CD4-positive, alpha-beta T cell treated with Interleukin-4 for 4 hours (primary cell): ENCODE results near the gene ZNF101.
A peak's percentile ranks its signal among the peaks of the same experiment; 100 is the strongest.

ENCODE experiments used
- DNase-seq: peaks from one replicate; pipeline ENCODE4 v3.0.0-alpha.2; 2020

The ZNF101 gene

DNA sequence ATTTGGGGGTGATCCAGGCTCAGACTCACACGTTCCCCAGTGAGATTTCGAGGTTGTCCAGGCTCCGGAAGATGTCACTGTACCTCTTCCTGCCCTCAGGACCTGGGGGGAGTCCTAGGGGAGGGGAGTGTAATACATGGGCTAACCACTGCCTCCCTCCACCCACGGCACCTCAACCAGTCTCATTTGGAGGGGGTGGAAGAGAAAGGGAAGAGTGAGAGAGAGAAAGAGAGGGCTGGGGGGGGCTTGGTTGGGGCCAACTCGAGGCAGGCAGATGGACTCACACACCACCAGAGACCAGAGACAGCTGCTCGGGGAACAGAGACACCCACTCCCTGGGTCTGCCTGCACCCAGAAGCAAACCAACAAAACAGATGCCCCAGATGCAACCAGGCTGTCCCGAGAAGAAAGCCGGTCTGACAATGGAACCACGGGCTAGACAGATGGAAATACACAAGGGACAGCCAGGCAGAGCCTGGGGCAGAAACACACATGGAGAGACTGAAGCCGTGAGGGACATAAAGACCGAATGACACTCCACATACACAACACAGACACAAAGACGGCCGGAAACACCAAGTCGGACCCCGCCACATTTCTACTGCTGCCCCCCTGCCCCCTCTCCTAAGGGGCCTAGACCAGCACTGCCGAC lies 26.0 kb upstream of the ZNF101 start:
- DNase-seq: peak; percentile 48

DNA sequence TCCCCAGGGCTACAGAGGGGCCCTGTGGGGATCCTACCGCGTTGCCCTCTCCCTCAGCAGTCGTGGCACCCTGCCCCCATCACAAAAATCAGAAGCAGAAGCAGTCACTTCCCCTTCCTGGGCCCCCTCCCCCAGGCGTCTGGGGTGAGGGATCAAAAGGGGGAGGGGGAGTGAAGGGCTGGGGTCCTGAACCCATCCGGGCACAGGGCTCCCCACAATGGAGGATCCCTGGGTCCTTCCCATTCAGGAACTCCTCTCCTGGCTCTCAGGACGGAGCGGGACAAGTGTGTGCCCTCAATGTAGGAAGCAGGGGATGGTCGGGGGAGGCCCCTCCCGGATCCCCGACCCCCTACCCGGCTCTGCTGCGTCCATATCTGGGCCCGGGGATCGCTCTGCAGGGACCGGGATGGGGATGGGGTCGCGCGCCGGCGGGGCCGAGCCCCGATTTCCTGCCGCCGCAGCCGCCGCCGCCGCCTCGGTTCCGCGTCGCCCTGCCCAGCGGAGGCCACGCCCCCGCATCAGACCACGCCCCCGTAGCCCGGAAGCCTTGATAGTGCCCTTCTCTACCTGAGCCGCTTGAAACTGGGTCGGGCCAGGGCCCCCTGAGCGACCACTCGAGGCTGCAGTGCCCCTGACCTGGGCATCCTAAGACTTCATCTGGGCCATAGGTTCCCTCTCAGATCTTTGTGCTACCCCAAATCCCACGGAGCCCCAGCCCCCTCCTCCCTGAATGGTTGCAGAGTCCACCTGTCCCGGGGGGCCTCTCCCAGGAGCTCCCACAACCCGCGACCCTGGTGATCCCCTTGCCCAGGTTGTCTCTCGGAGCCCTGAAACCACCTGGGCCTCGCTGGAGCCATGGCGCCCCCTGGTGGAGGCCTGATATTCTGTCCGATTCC lies 25.2 kb upstream of the ZNF101 start, which contains the start of gene GMIP:
GMIP (minus strand) TSS at position 500 of the 896 bp plus-strand sequence; CDS start at position 372, 128 bp downstream.
- peak; percentile 82 for DNase-seq

DNA sequence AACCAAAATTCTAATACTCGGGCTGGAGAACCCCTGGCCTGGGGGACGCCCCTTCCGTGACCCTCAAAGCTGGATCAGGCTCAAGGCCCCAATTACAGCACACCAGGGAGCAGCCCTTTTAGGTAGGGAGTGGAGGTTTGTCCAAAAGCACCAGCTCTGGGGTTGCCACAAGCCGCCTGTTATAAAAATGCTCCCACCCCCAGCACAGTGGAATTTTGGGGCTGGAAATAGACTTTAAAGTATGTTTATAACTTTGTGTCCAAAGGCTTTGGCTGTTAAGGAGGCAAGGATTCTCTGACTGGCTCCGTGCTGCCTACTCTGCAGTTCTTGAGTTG lies 24.6 kb upstream of the ZNF101 start:
- no peak for DNase-seq

DNA sequence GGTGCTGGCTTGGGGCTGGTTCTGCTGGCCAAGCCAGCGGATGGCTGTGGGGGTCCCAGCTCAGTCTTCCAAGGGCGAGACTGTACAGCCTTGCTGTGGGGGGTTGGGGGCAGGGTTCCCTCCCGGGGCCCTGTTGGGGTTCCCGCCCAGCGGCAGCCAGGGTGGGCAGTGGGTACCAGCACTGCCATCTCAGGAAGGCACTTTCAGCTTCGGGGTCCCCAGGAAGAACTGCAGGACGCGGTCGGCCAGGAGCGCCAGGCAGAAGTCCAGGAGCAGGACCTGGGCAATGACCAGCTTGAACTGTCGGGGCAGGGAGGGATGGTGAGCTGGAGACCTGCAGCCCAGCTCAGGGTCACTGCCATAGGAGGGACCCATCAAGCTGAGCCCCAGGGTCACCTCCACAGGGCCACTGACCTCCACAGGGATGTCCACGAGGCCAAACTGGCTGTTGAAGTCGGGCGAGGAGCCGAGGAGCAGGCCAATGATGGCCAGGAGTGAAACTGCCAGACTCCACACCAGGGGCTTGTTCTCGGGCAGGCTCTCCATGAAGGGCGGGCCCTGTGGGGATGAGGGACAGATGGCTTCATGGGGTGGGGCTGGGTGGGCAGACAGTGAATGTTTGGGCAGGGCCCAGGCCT lies 23.3 kb upstream of the ZNF101 start:
- DNase-seq: no peak

DNA sequence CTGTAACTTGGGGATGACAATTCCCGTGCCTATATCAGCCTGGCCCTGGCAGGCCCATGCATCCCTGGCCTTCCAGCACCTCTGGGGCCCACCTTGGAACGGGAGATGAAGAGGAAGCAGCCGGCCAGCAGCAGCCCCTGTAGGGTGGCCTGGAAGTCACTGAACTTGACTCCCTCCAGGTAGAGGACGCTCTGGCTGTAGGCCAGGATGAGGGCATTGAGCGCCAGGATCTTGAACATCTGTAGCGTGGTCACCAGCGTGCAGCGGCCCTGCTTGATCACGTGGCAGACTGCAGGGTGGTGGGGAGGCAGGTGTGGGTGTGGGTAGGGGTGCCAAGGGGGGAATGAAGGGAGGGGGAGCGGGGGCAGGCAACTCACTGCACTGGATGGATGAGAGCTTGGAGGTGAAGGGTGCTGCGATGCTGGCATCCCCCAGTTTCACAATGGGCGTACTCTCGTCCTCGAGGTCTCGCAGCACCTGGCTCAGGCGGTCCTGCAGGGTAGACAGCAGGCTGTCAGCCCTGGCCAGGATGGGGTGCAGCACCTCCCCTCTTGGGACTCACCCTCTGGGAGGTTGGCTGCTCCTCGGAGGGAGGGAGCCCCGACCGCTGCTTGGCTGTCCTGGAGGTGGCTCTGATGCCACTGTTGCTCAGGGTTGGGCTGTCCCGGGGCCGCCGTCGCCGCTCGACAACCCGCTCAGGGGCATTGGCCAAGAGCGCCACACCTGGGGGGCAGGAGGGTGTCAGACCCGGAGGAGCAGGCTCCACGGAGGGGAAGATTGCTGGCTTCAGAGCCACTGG lies 21.4 kb upstream of the ZNF101 start:
- no peak for DNase-seq

DNA sequence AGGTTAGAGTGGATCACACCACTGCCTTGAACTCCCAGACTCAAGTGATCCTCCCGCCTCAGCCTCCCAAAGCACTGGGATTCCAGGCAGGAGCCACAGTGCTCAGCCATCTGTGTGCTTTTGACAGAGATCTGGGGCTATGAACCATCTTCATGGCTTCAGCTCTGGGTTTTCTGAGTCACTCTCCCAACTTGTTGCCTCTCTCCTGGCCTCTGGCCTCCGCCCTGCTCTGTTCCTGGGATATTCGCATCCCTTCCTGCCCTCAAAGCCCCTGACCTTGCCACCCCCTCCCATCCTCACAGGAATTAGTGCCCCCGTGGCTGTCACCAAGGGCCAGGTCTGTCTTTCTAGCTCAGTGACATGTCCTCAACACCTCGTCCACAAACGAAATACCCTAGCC lies 19.5 kb upstream of the ZNF101 start:
- DNase-seq: no peak

DNA sequence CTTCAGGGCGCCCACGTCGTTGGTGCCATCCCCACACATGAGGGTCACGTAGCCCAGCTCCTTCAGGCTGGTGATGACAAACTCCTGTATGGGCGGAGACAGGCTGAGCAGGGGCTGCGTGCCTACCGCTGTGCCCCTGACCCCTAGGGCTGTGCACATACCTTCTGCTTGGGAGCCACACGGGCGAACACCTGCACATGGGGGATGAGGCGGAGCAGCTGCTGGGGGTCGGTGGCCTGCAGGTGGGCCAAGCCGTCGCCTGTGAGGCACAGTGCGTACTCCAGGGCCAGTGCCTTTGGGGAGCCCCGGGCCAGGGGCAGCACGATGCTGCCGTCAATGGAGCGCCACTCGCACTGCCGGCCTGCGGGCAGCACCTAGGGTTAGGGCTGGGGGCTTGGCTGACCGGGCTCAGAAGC lies 19.1 kb upstream of the ZNF101 start:
- DNase-seq: no peak

DNA sequence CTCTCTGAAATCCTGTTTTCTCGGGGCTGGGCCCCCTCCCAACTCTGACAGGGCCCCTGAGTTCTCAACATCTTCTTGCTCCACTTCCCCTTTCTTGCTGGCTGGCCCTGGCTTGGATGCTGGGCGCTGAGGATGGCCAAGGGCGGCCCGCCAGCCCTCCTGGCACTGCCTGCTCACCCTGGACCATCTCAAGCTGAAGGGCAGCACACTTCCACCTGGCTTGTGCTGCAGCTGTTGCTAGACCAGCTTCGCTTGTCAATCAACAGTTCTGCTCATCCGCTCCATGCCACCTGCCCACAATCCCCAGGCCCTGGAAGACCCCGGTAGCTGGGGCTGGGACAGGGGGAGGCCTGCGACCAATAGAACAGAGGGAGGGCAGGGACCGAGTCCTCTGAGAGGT lies 18.3 kb upstream of the ZNF101 start:
- no peak for DNase-seq

DNA sequence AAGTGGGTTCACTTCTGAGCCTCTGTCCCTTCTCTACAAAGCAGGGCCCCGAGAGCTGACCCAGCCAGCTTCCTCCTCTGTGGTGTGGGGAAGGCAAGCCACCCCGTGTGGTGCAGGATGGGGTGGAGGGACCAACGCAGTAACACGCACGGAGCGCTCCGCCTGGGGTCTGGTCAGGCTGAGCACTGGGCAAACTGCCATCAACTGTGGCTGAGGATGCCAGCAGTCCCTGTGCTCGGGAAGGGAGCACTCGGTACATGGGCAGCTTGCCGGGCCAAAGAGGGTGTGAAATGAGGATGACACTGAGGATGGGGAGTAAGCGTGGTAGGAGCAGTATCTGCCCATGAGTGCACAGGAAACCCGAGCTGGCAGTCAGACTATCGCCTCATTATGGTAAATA lies 17.6 kb upstream of the ZNF101 start:
- no peak for DNase-seq

DNA sequence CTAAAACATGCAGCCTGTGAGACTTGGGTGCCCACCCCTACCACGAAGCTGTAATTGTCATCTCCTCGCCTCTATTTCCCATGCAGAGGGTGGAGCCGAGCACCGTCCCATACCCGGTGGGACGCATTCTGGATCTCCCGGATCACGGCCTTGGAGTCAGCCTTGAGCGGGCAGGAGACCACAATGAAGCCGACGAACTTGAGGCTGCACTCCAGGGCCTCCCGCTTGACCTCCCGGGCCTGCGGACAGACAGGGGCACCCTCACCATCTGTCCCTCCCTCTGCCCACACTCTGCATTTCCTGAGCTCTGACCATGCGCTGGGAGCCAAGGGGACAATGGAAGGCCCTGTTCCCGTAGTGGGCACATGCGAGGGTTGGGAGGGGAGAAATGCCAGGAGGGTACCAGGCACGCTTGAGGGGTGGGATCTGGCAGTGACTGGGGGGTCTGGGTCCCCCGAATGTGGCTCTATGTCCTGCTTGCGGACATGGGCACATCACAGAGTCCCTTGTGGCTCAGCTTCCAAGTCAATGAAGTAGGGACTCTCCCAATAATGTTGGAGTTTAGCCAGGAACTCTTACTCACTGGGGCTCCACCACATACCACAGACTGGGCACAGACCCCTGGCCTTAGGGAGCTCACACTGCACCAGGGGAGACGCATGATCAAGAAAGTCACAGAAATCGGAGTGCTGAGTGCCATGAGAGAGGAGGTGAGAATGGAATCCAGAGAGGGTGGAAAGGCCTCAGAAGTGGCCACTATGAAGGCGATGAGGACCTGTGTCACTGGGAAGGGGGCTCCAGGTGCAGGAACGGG lies 15.9 kb upstream of the ZNF101 start:
- DNase-seq: no peak

DNA sequence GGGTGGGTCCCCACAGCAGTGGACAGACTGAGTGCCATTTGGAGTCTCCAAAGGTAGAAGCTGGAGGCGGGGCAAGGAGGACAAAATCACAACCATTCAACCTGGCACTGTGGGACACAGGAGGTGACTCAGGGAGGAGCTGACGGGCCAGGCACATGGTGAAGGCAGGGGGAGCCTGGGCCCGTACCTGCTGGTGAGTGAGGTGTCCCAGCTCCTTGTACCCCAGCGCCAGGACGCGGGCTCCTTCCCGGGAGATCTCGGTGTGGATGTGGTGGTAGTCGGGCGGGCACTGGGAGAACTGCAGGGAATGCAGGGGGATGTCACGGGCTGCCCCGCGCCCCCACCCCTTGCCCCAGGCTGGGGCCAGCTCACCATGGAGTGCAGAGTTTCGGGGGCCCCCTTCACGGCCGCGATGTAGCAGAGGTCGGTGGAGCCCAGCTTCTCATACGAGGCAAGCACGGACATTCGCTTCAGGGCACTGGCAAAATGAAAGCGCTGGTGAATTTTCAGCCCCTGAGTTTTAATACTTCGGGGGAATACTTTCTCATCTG lies 15.0 kb upstream of the ZNF101 start:
- DNase-seq: no peak

DNA sequence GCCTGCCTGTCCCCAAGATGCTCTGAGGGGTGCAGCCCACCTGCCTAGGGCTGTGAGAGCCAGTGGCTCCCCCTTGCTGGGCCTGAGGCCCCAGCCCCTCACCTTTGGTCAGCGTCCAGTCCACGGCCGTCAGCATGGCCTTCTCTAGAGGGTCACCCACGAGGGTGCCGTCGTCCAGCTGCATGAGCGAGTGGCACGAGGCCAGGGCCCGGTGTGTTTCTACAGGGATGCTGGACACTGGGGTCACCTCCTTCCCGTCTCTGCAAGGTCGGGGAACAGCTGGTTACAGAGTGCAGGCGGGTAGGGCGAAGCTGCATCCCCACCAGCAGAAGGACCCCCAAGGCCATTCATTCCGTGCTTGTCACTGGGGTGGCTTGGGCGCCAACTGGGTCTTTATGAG lies 14.2 kb upstream of the ZNF101 start:
- no peak for DNase-seq

DNA sequence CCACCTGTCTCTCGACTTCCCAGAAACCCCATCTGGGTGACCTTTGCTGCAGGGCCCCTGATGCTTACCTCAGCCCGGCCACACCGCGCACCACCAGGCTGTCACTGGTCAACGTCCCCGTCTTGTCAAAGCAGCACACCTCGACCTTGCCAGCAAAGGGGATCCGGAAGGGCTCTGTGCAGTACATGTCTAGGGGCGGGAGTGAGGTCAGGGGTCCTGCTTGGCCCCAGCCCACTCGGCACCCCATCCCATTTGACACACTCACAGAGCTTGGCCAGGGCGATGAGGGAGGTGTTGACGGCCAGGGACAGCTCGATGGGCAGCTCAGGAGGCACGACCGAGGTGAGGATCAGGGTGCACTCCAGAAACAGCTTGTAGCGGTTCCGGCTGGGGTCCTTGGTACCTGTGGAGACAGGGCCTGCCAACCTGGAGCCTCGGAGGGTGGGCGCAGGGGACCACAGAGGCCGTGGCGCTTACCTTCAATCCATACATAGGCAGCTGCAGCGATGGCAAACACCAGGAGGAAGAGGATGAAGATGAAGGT lies 13.5 kb upstream of the ZNF101 start:
- no peak for DNase-seq

DNA sequence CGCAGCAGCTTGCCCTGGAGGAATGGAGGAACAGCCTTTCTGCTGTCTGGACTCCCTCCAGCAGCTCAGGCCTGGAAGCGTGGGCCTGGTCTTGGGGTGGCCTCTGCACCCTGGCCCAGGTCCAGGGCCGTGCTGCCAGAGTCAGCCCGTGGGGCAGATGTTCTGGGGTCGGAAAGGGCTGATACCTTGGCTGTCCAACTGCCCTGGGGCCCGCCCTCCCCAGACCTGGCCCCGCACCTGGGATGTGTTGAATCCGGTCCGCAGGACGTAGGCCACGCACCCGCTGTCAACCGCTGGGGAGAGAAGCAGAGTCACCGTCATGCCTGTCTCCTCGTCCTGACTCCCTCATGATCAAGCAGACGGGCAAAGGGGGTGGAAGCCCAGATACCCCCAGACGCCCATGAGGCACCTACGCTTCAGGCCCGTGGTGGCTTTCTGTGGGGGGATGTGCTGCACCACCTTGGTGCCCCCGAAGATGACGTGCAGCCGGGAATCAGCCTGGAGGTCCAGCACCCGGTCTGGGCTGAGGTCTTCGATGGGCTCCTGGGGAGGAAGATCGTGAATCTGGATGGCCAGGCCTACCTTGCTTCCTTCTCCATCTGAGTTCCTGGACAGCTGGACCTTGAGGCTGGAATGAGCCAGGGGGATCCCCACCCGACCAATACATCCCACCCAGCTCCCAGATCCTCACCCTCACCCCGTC lies 12.8 kb upstream of the ZNF101 start:
- no peak for DNase-seq

DNA sequence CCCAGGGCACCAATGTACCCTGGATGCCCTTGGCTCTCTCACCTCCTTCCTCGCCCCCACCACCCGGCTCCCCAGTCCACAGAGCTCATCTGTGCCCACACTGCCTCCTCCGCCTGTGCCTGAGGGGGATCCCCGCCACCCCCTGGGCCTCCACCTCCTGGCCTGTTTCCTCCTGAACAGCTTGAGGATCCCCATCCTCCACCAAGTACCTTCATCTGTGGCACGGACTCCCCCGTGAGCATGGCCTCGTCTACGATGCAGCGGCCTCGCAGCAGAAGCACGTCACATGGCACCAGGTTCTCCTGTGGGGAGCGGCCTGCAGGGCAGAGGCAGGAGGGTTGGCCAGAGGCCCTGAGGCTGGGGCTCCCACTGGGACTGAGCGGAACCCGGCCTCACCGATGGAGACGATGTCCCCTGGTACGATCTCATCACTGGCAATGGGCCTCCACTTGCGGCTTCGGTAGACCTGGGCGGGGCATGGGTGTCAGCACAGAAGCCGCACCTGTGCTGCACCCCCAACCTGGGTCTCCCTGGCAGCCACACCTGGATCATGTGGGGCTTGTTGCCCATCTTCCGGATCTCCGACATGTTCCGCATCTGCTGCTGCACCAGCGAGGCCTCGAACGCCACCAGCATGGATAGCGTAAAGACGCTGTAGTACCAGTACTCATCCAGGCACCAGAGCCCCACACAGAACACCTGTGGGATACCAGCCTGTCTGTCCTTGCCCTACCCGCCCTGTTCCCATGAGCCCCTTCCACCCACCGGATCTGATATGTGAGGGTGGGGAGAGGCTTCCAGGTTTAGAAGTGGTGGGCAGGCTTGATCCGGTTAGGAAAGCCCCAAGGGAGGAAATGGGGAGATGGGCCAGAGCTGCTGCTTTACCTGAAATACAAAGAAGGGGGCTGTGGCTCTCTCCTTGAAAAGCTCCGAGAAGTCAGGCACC lies 11.9 kb upstream of the ZNF101 start:
- DNase-seq: no peak

DNA sequence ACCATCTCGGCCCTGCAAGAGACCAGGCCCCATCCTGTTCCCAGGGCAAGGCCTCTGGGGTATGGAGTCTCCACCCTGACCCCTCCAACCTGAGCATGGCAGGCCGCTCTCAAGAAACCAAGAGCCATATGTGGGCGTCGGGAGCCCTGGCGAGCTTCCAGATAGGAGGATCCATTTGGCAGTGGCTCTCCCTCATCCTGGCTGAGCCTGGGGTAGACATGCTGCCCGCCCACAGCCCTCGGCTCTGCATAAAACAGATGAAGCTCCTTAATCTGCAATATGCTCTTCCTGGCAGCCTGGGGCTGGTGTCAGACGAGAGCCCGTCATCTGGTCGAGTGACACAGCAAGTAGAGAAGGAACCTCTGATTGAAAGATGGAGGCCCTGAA lies 11.2 kb upstream of the ZNF101 start:
- no peak for DNase-seq

DNA sequence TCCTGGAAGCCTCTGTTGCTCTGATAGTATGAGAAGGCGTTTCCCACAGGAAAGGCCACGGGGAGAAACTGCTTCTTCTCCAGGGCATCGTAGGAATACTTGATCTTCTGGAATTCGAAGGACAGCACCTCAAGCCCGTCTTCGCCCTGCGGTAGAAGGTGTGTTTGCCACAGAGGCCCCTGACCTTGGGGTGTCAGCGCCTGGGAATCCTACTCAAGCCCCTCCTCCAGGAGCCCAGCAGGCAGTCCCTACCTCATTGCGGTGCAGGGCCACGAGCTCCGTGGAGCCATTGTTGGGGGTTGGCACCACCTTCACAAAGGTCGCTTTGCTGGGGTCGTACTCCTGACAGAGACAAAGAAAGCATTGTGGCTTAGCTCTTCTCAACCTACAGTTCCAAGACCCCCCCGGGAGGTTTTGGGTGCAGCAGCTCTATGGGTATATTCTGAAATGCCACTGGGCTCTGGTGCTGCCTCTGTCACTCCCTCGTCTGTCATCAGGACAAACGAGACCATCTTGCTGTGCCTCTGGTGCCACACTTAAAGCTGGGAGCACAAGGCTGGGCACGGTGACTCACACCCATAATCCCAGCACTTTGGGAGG lies 8.9 kb upstream of the ZNF101 start:
- DNase-seq: no peak

DNA sequence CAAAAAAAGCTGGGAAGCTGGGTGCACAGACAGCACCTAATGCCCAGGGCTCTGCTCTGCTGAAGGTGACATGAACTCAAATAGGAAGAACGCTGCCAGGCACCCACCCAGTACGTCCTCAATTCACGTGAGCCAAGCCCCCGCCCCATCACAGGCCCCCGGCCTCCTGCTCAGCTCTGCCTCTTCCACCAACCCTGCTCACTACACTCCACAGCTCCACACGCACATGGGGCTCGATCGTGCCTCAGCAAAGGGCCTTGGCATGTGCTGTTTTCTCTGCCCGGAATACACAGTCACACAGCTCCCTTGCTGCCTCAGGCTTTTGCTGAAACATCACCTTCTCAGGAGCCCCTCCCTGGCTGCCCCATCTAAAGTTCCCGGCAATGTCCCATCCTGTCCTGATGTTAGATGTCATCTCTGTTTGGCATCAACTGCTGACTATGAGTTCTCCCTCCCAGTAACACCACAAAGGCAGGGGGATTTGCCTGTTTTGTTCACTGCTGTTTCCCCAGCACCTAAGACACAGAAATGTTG lies 7.4 kb upstream of the ZNF101 start:
- no peak for DNase-seq

DNA sequence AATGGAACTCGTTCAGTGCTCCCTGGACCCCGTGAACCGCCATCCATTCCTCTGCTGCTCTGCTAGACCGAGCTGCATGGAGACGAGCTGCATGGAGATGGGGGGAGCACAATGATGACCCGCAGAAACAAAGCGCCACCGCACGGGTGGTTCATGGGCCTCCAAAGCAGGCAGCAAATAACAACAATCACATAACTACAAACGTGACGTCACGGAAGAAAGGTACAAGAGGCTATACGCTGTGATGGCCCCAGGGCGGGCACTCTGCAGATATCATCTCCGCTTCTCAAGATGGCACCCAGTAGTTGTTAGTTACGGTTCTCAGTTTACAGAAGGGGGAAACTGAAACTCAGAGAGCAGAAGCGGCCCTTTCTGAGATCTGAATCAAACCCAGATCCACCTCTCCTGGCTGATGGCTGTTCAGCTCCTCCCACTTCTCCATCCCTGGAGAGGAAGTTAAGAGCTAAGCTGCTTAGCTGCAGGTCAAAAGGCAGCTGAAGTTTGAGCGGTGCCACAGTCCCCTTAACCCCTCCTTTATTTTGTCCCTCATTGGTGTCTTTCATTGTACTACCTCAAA lies 6.9 kb upstream of the ZNF101 start:
- peak; percentile 57 for DNase-seq
